BE2C (cell line): Measurements from ENCODE around the gene KRTAP5-9.
"Not testable (repeated sequence)": the region's sequence is repeated elsewhere in the genome, so short reads cannot be mapped to it uniquely, and the experiment has no call there.

ENCODE experiments used
- DNase-seq: peaks from one replicate; pipeline ENCODE4 v3.0.0-alpha.2; 2020
- H3K27me3 ChIP-seq: fragments of 250-450 bp; sonication (Bioruptor Pico); 2 replicates; pipeline ENCODE4 v1.5.1; 2020; ENCODE audit warnings: mild to moderate bottlenecking
- H3K36me3 ChIP-seq: fragments of 250-450 bp; sonication (Bioruptor Pico); 2 replicates; pipeline ENCODE4 v1.5.1; 2020; ENCODE audit warnings: mild to moderate bottlenecking
- H3K4me1 ChIP-seq: fragments of 250-450 bp; sonication (Bioruptor Pico); 2 replicates; pipeline ENCODE4 v1.5.1; 2020
- H3K4me3 ChIP-seq: 2 replicates; pipeline ENCODE4 v1.5.1; 2011; ENCODE audit warnings: low read depth, low read length
- H3K9me3 ChIP-seq: fragments of 250-450 bp; sonication (Bioruptor Pico); 2 replicates; pipeline ENCODE4 v1.5.1; 2020
- CTCF ChIP-seq: IDR thresholded peaks from 2 replicates; pipeline ENCODE4 v1.5.1; 2012; ENCODE audit warnings: mild to moderate bottlenecking, low read depth, low read length

KRTAP5-9 gene

GRCh38 chr11:71518506-71519471 is 29.4 kb upstream of the KRTAP5-9 start:
- DNase-seq, result no peak
- TF ChIP-seq CTCF, result no peak
- no peaks in the 10 kb centered on the region for H3K4me1 ChIP-seq

GRCh38 chr11:71519546-71519945 is 28.7 kb upstream of the KRTAP5-9 start:
- no peaks in the 10 kb centered on the region for H3K36me3 ChIP-seq

More at GRCh38 chr11:71518506-71519471, 29.4 kb upstream of the KRTAP5-9 start:
- no peaks in the 10 kb centered on the region for H3K27me3 ChIP-seq
- H3K9me3 ChIP-seq, result no peaks in the 10 kb centered on the region
- H3K36me3 ChIP-seq, result no peaks in the 10 kb centered on the region
- H3K4me3 ChIP-seq, result no peak overlapping the region

GRCh38 chr11:71525188-71525937 is 22.9 kb upstream of the KRTAP5-9 start:
- no peak for TF ChIP-seq CTCF
- Histone ChIP-seq H3K27me3 (no peaks in the 10 kb centered on the region), H3K36me3 (no peaks in the 10 kb centered on the region), H3K9me3 (no peaks in the 10 kb centered on the region), H3K4me1 (no peaks in the 10 kb centered on the region), H3K4me3 (no peak overlapping the region)
- DNase-seq, result no peak

More at GRCh38 chr11:71519546-71519945, 28.7 kb upstream of the KRTAP5-9 start:
- TF ChIP-seq CTCF, result no peak
- Histone ChIP-seq H3K4me1 (no peaks in the 10 kb centered on the region), H3K4me3 (no peak overlapping the region), H3K27me3 (no peaks in the 10 kb centered on the region), H3K9me3 (no peaks in the 10 kb centered on the region)
- DNase-seq, result no peak

- TF ChIP-seq CTCF, result no peak
- Histone ChIP-seq H3K9me3 (no peaks in the 10 kb centered on the region), H3K4me1 (no peaks in the 10 kb centered on the region), H3K36me3 (no peaks in the 10 kb centered on the region), H3K4me3 (no peak overlapping the region), H3K27me3 (no peaks in the 10 kb centered on the region)
- DNase-seq, result no peak
These were observed 22.2 kb upstream of the KRTAP5-9 start for GRCh38 chr11:71525938-71526495.

- not testable (repeated sequence) for H3K27me3 ChIP-seq, H3K36me3 ChIP-seq, H3K4me3 ChIP-seq, DNase-seq, H3K4me1 ChIP-seq, H3K9me3 ChIP-seq
These were observed 21.2 kb upstream of the KRTAP5-9 start, which contains the start of gene KRTAP5-7 for GRCh38 chr11:71526796-71527575. TSS of gene KRTAP5-7 (plus strand) at chr11:71527267. CDS start at chr11:71527301, 34 bp downstream.
